BJ (cell line): Measurements from ENCODE around the gene HLF. TPM values are rescaled to one million over a fixed set of nuclear protein-coding genes. Genes with fewer than 3 reads are reported as not detected.

Experiments
- CTCF ChIA-PET: fragments of 350-600 bp; formaldehyde crosslinking; extraction: SDS; loops from one replicate; lab custom pipeline; 2021; ENCODE audit warnings: antibody characterized with exemption, inconsistent platforms; lab: Yijun Ruan, JAX
- POLR2A ChIA-PET: fragments of 300-600 bp; sonication (Branson Sonifier 250); formaldehyde crosslinking; extraction: SDS; loops from one replicate; lab custom pipeline; 2021; ENCODE audit warnings: antibody characterized with exemption; lab: Charles Lee
- DNase-seq: peaks from one replicate; pipeline ENCODE4 v3.0.0-alpha.2; 2011; ENCODE audit warnings: low read depth
- H3K27me3 ChIP-seq: 2 replicates; pipeline ENCODE4 v1.6.0; 2011; ENCODE audit warnings: low read length; ENCODE audit not compliant: control insufficient read depth, insufficient read depth
- H3K36me3 ChIP-seq: 2 replicates; pipeline ENCODE4 v1.5.1; 2011; ENCODE audit warnings: low read length; ENCODE audit not compliant: control insufficient read depth, insufficient read depth
- H3K4me3 ChIP-seq: 2 replicates; pipeline ENCODE4 v1.5.1; 2011; ENCODE audit warnings: low read depth, mild to moderate bottlenecking, control low read depth, low read length
- CTCF ChIP-seq: IDR thresholded peaks from 2 replicates; pipeline ENCODE4 v1.5.1; 2011; ENCODE audit warnings: low read depth, mild to moderate bottlenecking, control low read depth, inconsistent platforms, low read length, moderate library complexity; ENCODE audit not compliant: insufficient read depth
- polyA plus RNA-seq: library from polyadenylated mRNA; depleted of rRNA; stranded (reverse); fragments of >200 nt; gene quantifications from 2 replicates; pipeline ENCODE4 v1.2.3, GENCODE V29; 2011

The HLF gene
- polyA plus RNA-seq, 1 experiment: not detected

- TF ChIP-seq CTCF: peak; percentile 87
- Histone ChIP-seq H3K36me3 (no peaks in the 10 kb centered on the region), H3K27me3 (peaks cover 3% of the 10 kb centered on the region), H3K4me3 (no peak overlapping the region)
- no peak for DNase-seq
- ChIA-PET POLR2A (no interaction called here), CTCF (interaction anchor here (0.6 to 2.7 kb wide), 16 partner anchors 7 to 307 kb away, joined by 3 to 36 read pairs (median 5); no protein-coding TSS in a partner anchor)
Observed at GRCh38 chr17:55295411-55296170, 30.8 kb downstream of the HLF start.

DNA sequence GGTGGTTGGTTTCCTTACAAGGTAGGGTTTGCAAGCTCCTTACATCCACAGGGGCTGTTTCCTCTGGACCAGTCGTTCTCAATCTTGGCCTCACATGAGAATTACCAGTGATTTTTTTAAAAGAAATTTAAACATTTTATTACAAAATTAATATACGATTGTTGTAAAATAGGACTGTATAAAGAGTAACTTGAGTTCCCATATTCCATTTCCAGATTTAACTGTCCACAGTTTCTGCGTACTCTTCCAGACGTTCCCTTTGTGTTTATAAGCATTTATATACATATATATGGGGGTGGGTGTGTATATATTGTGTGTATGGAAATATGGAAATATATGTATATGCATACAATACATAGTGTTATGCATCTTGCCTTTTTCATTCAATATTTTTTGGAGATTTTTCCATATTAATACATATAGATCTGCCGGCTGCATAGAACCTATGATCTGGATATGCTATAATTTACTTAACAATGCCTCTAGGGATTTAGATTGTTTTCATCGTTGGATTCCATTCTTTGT lies 31.5 kb downstream of the HLF start:
- ChIA-PET POLR2A (no interaction called here), CTCF (interaction anchor here (0.6 to 2.7 kb wide), 12 partner anchors 8 to 307 kb away, joined by 3 to 25 read pairs (median 5); no protein-coding TSS in a partner anchor)
- Histone ChIP-seq H3K4me3 (no peak overlapping the region), H3K27me3 (peaks cover 3% of the 10 kb centered on the region), H3K36me3 (no peaks in the 10 kb centered on the region)
- TF ChIP-seq CTCF: no peak
- no peak for DNase-seq

DNA sequence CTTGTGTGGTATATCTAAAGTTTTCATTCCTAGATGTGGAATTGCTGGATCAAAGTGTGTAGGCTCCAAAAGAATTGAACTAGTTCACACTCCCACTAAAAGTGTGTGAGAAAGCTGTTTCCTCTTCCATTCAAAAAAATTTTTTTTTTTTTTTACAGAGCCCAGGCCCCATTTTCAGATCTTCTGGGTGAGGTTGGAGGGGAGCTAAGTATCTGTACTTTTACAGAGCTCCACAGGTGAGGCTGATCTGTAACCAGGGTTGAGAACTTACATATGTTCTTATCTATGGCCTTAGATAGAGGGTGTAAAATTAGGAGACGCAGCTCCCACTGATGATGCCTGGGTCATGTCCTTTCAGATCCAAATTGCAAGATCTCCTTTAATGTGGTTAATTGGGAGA lies 31.9 kb downstream of the HLF start:
- DNase-seq: no peak
- no peaks in the 10 kb centered on the region for H3K36me3 ChIP-seq
- TF ChIP-seq CTCF: no peak
- CTCF ChIA-PET: interaction anchor here (0.6 to 2.7 kb wide), 13 partner anchors 8 to 308 kb away, joined by 3 to 25 read pairs (median 5); no protein-coding TSS in a partner anchor
- peaks cover 3% of the 10 kb centered on the region for H3K27me3 ChIP-seq
- POLR2A ChIA-PET: no interaction called here
- H3K4me3 ChIP-seq: no peak overlapping the region

DNA sequence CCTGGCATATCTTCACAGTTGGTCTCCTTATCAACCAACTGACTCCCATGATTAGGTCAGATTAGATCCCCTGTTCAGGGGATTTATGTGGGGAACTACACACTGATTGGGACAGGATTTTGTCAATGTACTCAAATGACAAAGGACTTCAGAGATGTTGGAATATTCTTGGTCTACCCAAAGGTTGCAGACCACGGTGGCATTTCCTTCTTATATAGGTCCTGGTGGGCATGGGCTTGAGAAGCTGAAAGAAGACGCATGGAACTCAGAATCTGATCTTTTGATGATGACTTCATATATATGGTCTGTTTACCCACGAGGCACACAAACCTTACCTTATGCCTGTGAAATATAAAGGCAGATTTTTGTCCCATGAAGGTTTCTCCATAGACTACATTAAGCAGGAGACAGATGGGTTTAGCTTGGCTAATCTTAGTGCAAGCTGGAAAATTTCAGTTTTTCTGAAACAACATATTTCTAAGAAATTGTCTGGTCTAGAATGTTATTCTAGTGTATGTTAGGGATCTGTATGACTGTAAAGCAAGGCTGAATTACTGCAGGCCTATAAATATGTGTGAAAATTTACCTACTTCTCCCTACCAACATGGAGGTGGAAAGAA lies 33.5 kb downstream of the HLF start:
- no peak for TF ChIP-seq CTCF
- H3K36me3 ChIP-seq: no peaks in the 10 kb centered on the region
- CTCF ChIA-PET: interaction anchor here (1.3 to 2.7 kb wide), 3 partner anchors 10 to 305 kb away, joined by 3 to 25 read pairs (median 4); no protein-coding TSS in a partner anchor
- H3K4me3 ChIP-seq: no peak overlapping the region
- no peak for DNase-seq
- POLR2A ChIA-PET: no interaction called here
- H3K27me3 ChIP-seq: peaks cover 5% of the 10 kb centered on the region

DNA sequence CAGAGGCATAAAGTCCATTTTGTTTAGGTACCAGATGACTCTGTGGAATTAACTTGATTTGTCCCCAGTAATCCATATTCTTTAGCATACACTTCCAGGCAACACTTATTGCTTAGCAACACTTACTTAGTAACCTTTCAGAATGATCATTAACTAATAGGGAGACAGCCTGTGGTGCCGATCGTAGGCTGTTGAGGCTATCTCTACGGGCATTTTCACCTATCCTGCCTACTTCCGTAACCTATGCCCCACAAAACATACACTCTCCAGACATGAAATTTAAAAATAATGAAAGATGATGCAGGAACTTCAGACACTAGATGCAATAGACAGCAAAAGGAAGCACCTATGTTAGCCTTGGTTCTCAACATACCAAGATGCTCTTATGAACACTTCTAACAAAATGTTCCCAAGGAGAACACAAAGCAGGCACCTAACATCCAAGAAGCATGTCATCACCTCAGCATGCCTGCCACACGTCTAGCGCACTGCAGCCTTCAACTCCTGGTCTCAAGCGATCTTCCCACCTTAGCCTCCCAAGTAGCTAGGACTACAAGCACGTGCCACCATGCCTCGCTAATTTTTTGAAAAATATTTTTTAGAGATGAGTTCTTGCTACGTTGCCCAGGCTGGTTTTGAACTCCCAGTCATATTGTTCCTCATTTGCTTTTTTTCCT lies 34.5 kb downstream of the HLF start:
- no peak for TF ChIP-seq CTCF
- POLR2A ChIA-PET: no interaction called here

More for the DNA sequence above, 34.5 kb downstream of the HLF start:
- CTCF ChIA-PET: interaction anchor here (1.4 kb wide), 1 partner anchor 11 kb away, joined by 4 read pairs; no protein-coding TSS in a partner anchor
- Histone ChIP-seq H3K27me3 (peaks cover 3% of the 10 kb centered on the region; the same call in 1 of the 2 replicates), H3K4me3 (no peak overlapping the region), H3K36me3 (no peaks in the 10 kb centered on the region)
- DNase-seq: no peak
